LHCN-M2 (cell line): ENCODE results near the gene PZP. TPM values are rescaled to one million over a fixed set of nuclear protein-coding genes. Genes with fewer than 3 reads are reported as not detected.

Source experiments
- DNase-seq: peaks from one replicate; pipeline ENCODE4 v3.0.0-alpha.2; 2012; ENCODE audit warnings: low read depth
- total RNA-seq: library from RNA; depleted of rRNA; stranded (reverse); fragments of >200 nt; gene quantifications from 2 replicates; pipeline ENCODE4 v1.2.3, GENCODE V29; 2014

The PZP gene
- total RNA-seq, 1 experiment from 2014 or later, result not detected

DNA sequence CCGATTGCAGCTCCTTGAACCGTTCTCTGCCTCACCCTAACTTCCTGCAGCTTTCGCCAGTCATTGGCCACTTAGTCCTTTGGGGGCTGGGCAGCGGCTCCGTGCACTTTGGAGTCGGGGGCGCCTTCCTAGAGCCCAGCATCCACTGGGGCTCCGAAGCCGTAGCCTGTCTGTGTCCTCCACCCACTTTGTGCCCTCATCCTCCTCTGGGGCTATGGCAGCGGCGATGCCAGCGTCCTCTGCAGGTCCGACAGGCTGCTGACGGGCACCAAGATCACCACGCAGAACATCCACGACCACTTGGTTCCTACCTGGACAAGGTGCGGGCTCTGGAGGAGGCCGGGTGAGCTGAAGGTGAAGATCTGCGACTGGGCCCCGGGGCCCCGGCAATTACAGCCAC is 80.7 kb downstream of the PZP start:
- no peak for DNase-seq

DNA sequence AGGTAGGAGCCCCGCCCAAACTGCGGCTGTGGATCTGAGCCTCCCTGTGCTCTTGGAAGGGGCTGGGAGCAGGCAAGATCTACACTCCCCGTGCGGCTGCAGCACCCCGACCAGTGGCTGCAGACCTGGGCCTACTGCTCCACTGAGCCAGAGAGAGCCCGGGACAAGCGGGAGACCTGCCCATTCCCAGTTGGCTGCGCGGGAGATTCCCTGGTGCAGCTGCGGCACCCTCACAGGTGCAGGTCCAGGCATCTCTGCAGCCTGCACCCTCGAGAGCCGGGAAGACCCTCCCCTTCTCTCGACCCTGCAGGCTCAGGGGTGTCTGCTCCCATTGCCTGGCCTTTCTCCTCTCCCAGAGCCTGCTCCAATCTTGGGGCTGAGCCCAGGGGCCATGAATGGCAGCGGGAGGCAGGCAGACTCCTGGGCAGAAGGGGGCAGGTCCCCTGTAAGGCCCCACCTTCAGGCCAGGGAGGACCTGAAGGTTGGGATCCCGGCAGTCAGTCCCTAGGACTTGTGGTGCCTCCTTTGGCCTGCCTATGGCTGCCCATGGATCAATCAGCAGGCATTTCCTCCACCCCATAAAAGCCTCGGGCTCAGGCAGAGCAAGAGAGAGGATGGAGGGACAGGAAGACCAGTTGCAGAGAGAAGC is 83.7 kb downstream of the PZP start:
- DNase-seq, result no peak

DNA sequence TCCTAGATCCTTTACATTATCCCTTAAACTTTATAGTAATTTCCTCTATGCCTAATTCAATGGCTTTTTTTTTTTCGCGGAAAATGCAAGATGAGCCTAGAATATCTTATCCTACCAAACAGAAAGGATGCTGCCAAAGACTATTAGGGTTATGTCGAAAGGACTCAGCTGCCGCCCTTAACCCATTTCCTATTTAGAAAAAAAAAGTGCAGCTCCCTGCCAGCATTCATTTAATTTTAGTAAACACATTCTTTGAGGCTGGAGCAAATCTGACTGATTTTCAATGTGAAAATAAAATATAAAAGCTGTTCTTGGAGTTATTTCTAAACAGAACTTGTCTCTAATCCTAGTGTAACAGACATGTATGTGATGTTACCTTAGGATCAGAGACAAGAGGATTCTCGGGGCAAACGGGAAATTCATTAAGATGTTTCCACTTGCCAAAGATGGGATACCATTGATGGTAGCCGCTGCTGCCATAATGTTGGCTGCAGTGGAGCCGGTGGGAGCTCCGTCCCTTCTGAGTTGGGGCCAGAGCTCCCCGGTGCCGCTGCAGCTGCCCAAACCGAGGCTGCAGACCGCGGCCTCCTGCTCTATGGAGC is 84.3 kb downstream of the PZP start:
- DNase-seq, result no peak

DNA sequence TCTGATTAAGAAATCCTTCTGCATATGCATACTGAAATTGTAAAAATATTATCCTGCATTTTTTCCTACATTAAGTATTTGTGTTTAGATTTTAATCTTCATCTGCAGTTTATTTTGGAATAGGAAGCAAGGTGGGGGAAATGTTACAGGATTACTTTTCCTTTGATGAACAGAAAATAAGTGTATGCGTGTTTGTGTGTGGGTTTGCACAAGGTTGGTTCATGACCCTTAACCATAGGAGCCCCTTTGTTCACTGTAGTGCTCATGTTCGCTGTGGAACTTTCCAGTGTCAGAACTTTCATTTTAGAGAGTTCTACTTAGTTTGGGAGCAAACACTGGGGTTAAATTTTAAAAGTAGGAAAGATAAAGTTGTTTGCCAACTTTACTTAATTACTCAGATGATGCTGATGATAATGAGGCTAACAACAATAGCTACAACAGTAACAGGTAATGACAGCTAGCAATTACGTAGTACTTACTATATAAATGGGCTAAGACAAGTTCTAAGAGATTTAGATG is 86.0 kb downstream of the PZP start:
- no peak for DNase-seq

DNA sequence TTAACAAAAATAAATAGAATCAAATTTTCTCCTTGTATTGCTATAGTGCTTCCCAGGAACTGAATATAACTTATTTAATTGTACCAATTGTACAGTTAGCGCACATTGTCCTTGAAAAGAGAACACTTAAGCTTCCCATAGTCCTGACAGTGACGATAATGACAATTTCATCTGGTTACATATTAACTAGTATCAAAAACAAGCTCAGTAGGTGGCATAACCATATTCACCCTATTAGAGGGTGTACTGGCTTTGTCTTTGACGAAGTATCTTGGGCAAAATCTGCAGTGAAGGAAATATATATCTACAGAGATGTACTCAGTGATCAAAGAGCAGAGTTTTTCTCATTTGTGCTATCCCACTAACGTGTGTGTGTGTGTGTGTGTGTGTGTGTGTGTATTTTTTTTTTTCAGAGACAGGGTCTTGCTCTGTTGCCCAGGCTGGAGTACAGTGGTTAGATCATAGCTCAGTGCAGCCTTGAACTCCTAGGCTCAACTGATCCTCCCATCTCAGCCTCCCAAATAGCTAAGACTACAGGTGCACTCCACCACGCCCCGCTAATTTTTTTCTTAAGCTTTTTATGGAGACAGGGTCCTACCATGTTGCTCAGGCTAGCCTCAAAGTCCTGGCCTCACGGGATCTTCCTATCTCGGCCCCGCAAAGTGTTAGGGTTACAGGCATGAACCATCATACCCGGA is 87.6 kb downstream of the PZP start:
- DNase-seq, result no peak

DNA sequence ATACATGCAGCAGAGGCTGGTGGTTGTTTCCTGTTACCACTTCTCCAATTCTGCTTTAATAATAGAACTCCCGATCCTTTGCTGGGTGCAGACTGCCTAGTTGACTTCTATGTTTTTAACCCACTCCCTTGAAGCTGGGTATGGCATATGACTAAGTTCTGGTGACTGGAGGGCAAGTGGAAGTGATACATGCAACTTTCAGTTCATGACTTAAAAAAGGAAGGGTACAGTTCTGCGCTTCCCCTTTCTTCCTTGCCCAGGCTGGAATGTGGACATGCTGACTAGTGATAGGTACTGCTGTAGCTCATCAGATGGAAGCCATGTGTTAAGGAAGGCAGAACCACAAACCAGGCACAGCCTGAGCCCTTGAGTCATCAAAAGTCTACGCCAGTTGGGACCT is 90.0 kb downstream of the PZP start:
- DNase-seq, result no peak

DNA sequence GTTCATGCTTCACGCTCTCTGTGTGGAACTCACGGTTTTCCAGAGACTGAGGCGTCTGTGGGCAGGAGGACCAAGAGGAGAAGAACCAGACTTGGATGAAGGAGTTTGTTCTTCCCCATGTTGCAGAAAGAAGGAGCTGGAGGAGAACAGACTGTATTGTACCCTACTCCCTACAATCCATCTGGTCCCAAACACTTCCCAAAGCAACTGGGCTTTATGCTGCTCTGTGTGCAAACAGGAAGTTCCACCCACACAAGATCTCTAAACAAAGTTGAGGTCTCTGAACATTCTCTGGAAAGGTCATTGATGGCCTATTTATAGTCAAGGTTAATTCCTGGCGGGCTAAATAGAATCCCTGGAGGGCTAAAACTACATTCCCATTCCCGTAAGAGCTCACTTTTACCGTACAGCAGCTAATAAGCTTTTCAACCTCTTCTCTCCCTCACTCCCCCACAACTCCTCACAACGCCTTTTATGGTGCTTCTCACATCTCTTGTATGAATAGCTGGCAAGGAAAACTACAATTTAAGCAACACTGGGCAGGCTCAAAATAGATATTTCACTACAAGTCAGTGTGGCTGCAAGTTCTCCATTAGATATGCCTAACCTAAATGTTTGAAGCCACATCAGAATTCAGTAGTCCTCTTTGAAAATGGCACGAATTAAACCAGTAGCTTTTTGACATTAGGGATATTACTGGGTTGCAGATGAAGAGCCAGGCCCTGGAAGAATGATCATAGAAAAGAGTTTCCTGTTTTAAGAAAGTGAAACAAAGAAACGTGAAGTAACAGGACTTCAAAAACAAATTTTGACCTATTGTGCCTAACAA is 92.2 kb downstream of the PZP start, which contains the start of gene A2M:
Gene A2M (minus strand): TSS at position 189 of the 829 bp plus-strand sequence. CDS start 70 bp downstream, at position 119.
- DNase-seq, result no peak

DNA sequence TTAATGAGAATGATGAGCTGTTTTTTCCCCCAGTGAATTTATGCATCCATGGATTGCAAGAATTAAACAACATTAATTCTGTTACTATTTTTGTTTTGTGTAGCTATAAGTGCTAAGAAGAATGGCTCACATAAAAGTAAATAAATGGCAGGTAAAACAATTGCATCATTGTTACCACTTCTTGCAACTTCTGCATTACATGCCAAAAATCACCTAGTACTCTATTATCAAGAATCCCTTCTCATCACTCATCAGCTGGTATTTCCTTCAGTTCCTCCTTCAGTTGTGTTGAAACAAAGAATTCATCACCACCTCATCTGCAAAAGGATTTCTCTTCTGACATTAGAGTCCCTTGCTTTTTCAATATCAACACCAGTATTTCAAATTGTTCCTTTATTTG is 93.2 kb downstream of the PZP start:
- no peak for DNase-seq

DNA sequence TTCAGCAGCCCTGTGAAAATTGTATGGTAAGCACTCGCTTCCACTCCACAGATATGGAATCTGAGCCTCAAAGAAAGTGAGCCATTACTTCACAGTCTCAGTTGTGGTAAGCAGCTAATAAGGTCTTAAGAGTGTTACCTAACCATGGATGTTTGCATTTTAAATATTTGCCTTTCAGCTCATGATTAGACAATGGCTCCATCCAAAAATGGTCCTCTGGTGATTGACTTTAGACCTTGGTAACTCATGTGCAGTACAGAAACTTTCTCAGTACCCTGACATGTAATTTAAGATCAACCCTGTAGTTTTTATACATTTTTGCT is 94.2 kb downstream of the PZP start:
- DNase-seq, result no peak

DNA sequence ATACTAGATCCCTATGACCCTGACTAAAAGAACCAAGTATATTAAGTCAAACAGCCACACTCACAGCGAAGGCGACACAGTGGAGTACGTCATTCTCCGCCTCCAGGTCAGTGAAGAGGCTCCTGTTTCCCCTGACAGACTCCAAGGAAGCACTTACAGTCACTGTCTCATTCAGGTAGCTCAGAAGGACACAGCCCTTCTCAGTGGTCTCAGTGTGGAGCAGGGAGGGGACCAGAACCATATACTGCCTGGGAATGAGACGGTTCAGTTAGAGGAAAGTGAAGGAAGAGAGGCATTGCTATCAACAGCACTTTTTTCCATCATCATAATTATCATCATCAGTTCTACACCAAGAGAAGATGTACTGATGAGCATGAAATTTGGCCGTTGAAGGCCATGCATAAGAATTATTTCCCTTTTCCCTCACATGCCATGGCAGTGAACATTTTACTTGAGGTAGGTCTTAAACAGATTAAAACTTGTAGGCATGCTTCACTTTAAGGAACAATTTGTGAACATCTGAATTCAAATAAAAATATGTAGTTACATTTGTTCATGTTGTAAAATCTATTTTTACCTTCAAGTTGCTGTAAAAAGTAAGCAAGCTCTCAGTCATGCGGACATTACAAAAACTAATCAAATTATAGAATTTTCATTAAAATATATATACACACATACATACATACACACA is 94.8 kb downstream of the PZP start:
- no peak for DNase-seq

DNA sequence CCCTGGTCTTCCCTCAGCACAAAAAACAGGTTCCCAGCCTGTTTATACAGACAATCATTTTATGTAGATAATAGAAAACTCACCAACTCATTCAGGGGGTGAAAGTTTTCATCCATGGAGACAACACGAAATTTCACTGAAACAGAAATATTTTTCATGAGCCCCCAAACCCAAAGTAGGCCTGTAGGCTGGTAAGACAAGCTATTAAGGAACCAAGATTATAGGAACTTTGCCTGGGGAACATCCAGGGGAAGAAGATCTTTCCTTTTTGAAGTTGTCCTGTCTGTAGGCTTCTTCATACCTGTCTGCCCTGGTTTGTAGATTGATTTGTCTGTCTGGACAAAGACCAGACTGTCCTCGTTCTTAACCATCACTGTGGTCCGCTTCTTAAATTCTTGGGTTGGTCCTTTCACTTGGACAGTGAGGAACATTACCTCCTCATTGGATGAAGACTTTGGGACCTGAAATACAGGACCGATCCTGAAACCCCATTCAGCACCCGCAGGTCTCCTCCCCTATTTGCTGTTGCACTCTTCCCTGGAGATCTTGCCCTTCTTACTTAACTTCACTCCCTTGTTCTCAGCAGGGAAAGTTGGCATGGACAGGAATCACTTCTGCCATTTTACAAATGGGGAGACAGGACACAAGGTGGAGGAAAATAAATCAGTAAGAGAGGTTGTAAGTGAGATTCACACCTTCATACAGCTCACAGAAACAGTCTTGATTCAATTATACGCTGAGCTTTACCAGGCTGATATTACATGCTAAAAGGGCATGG is 95.9 kb downstream of the PZP start:
- DNase-seq, result no peak

DNA sequence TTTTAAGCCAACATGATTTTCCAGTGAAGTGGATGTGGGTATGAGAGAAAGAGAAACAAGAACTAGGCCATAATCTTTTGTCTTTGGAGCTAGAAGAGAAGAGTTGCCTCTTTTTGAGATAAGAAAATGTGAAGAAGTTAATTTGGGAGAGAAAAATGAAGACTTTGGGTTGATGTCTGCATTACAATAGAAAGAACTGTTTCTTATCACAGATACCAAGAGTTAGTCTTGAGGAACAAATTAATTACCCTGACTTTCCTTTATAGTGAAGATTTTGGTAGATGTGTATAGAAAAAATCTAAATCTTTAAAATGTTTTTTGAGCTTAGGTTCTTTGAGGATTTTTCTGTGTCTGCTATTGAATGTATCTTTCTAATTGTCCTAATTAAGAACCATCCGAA is 96.7 kb downstream of the PZP start:
- DNase-seq, result no peak

DNA sequence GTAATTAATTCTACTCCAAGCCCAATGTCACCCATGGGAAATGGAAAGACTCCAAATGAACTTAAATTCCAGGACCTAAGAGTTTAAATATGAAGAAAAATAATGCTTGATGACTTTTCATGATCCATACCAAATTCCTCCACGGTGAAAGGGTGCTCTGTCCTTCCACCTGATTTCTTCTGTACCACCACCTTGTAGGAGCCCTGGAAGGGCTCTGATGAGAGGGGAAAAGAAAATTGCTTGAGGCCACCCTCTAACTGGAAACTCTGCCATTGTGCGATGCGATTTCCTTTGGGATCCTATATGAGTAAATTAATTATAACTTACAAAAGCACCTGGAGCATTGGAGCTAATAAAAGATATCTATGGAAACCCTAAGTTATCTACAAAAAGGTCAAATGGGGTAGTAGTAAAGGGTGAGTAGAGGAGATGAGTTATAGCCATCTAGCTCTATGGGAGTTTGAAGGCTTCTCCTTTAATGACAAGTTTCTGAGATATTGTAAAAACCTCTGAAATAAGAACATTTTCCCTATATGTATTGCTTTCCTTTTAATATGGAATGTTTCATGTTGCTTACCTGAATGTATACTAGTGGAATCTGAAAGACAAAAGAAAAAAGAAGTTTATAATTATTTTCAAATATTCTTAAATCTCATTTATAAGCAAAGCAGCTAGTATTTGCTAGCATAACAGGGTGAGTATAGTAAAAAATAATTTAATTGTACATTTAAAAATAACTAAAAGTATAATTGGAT is 98.3 kb downstream of the PZP start:
- DNase-seq, result no peak

DNA sequence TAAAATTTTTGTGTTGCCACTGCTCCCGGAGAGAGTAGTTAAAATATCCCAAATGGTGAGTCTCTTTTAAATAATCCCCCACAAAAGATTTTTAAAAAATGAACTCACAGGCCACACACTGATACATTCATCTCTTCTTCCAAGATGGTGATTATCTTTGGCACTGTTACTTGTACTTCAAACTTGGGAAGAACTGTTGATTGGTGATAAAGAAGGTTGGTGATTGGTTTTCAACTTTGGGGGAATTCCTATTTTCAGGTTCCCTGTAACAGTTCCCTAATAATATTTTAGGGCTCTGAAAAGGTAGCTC is 99.0 kb downstream of the PZP start:
- no peak for DNase-seq

DNA sequence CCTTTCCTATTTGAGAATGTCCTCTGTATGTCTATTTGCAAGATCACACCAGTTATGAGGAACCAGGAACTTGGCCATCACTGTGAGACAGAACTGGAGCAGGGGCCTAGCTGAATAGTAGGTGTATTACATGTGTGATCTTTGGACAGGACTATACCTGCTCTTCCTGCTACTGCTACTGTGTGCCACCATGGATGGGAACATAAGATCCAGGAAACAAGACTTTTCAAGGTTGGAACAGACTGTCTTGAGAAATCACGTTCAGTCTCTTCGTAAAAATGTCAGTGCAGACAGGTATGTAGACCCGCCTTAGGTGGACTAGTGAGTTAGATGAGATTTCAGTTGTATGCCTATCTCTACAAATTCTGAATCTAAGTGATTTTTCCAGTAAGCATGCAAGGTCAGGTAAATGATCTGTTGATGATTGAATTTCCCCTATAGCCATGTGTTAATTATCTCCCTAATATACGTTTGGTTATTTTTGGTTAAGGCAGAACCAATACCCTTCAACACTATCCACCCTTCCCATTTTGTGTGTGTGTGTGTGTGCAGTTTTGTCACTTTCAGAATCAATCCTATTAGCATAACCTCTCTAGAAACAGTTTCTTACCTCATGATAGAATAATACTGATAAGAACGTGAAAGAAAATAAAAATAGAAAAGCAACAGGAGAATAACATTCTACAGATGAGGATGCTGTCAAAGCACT is 99.5 kb downstream of the PZP start:
- no peak for DNase-seq

DNA sequence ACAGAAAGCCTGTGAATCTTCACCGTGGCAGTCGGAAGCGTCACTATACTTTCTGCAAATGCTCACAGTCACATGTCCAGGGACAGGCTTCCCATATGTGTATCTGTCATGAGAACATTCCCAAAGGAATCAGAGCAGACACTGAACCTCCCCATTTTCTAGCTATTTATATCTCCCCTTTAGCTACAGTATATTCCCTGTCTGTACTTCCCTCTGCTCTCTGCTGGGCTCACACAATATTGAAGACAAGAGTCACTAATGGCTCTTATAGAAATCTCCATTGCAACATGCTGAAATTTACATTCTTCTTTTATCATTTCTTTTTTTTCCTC is 100.7 kb downstream of the PZP start:
- no peak for DNase-seq

DNA sequence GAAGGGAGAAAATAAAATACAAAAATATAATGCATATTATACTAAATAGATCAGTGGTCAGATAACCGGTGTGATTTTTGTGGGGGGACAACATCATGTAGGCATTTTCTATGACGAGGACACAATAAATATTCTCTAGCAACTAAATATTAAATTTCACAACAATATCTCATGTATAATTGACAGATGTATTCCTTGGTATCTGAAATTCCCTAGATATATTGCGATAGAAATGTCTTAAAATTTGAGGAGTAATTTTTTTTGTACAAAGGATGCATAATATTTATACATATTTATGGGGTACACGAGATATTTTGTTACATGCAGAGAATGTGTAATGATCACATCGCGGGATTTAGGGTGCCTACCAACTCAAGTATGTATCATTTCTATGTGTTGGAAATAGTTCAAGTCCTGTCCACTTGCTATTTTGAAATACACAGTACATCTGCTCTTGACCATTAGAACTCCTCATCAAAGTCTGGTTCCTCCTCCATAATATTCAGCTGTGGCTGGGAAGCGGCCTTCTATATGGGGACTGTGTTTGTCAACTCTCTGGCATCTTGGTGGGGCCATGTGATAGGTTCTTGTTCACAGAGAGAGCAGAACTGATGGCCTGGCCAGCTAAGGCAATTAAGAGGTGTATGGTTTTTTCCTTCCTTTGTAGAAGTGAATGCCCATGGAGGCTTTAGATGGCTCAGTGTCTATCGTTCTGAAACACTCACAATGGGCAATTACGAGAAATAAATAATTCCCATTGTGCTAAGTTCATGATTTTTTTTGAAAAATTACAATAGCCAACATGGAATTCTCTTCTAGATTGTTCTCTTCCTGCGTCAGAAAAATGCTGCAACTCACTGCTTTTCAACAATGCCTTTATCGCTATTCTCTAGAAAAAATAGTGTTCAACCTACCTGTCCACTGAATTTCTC is 101.3 kb downstream of the PZP start:
- DNase-seq, result no peak

DNA sequence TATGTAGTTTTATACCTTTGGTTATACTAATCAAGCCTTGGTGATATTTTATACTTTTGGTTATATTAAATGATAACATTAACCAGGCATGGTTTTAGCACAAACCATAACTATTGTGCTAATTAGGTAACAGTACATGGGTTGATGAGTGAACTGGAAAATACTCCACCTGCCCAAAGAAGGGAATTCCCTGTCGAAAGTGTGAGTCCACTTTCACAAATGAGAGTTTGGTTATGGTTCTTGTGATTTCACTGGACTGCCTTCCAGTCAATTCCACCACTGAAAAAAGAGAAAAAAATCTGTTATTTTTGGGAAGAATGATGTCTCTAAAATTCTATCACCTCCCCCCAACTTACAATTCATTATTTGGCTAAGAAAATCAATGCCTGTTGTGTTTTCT is 102.1 kb downstream of the PZP start:
- DNase-seq, result no peak
